Vagina (tissue), 2 donors: ENCODE data around the gene NGB.

Source experiments
- POLR2A ChIP-seq, 2 donors: fragments of 450-650 bp; IDR thresholded peaks; one replicate each; pipeline ENCODE4 v1.6.1; 2017; ENCODE audit warnings: antibody characterized with exemption in 2 of 2, mild to moderate bottlenecking in 2 of 2, moderate library complexity in 2 of 2
- POLR2AphosphoS5 ChIP-seq, 2 donors: sonication (generic); formaldehyde crosslinking; IDR thresholded peaks; one replicate each; pipeline ENCODE4 v1.9.0; 2017; ENCODE audit warnings: antibody characterized with exemption in 2 of 2, mild to moderate bottlenecking in 2 of 2, low read depth in 1 of 2; ENCODE audit not compliant: insufficient read depth in 1 of 2
- TF ChIP-seq, protein P1 (sequence below), 3 experiments: fragments of 450-650 bp in 2 of 3; fragments of 200-600 bp in 1 of 3; sonication (generic) in 1 of 3; IDR thresholded peaks; one replicate each; pipeline ENCODE4 v1.5.1; 2017 to 2019; ENCODE audit warnings: antibody characterized with exemption in 3 of 3, mild to moderate bottlenecking in 2 of 3, moderate library complexity in 2 of 3

DNA sequence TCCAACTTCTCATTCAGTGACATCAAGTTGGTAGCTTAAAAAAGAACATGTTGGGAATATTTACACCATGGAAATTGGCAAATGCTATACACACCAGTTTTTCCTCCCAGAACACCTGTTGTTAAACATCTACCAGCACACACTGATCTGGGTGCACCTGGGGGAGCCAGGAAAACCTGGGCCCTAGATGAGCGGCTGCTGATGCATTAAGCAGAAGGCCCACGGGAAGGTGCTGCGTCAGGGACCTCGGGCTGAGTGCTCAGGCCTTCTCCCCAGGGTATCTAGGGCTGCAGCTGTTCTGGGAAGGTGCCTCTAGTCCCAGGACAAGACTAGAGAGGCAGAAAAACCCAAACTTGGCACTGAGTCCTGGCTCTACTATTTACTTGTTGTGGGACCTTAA is 2.8 kb upstream of the NGB start:
- TF ChIP-seq POLR2A (IDR thresholded peaks at IDR 0.05) (no peak), POLR2AphosphoS5 (IDR thresholded peaks at IDR 0.05; ENCODE audit: insufficient read depth in 1 of 2, low read depth in 1 of 2) (no peak)
- TF ChIP-seq, protein P1, sequence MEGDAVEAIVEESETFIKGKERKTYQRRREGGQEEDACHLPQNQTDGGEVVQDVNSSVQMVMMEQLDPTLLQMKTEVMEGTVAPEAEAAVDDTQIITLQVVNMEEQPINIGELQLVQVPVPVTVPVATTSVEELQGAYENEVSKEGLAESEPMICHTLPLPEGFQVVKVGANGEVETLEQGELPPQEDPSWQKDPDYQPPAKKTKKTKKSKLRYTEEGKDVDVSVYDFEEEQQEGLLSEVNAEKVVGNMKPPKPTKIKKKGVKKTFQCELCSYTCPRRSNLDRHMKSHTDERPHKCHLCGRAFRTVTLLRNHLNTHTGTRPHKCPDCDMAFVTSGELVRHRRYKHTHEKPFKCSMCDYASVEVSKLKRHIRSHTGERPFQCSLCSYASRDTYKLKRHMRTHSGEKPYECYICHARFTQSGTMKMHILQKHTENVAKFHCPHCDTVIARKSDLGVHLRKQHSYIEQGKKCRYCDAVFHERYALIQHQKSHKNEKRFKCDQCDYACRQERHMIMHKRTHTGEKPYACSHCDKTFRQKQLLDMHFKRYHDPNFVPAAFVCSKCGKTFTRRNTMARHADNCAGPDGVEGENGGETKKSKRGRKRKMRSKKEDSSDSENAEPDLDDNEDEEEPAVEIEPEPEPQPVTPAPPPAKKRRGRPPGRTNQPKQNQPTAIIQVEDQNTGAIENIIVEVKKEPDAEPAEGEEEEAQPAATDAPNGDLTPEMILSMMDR (IDR thresholded peaks at IDR 0.05) = no peak
